NCI-H2227 (cell line): ENCODE data around the gene TTL.
"Not testable (repeated sequence)": the region's sequence is repeated elsewhere in the genome, so short reads cannot be mapped to it uniquely, and the experiment has no call there.

Source experiments
- DNase-seq: peaks from one replicate; lab custom pipeline; 2025; ENCODE audit not compliant: unreplicated experiment; lab: John Stamatoyannopoulos, UW

Gene TTL

GRCh38 chr2:112519506-112519905, 37.5 kb downstream of the TTL start:
- no peak for DNase-seq

- no peak for DNase-seq
These were observed 38.4 kb downstream of the TTL start for GRCh38 chr2:112520234-112520783.

DNA sequence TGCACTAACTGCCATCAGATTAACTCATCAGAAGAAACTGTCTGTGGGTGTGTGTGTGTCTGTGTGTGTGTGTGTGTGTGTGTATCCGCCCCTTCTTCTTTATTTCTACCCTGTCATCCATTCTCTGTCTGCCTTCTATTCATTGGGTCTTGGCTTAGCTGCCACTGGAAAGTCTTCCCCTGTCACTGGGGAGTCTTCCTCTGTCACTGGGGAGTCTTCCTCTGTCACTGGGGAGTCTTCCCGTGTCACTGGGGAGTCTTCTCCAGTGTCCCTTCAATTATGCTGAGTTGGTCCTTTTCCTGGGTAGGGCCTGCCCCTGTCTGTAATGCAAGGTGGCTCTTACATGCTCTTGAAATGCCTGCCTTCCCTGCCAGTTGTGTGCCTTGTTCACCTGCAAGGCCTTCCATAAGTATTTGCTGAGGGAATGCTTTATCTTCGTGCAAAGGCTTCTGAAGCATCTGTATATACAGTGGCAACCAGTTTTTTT, 41.4 kb downstream of the TTL start:
- DNase-seq: no peak

DNA sequence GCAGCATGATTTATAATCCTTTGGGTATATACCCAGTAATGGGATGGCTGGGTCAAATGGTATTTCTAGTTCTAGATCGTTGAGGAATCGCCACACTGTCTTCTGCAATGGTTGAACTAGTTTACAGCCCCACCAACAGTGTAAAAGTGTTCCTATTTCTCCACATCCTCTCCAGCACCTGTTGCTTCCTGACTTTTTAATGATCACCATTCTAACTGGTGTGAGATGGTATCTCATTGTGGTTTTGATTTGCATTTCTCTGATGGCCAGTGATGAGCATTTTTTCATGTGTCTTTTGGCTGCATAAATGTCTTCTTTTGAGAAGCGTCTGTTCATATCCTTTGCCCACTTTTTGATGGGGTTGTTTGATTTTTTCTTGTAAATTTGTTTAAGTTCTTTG, 42.3 kb downstream of the TTL start:
- DNase-seq: not testable (repeated sequence)

- no peak for DNase-seq
These were observed 46.6 kb downstream of the TTL start for GRCh38 chr2:112528541-112528940.

DNA sequence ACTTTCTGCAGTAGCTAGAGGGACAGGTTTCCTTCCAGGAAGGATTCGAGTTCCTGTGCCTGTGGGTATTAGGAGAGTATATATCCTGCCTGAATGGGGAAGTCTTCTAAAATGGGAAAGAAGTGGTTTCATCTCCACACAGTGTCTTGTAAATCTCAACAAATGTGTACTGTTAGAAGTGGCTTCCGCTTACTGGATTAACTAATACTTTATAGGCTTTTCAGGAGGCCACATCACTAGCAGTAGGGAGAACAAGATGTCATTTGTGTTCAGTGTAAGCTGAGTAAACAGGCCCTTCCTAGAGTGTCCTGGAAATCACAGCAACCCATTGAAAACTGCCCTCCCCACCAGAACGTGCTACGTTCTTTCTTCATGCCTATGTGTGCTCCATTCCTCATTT, 47.8 kb downstream of the TTL start:
- no peak for DNase-seq

DNA sequence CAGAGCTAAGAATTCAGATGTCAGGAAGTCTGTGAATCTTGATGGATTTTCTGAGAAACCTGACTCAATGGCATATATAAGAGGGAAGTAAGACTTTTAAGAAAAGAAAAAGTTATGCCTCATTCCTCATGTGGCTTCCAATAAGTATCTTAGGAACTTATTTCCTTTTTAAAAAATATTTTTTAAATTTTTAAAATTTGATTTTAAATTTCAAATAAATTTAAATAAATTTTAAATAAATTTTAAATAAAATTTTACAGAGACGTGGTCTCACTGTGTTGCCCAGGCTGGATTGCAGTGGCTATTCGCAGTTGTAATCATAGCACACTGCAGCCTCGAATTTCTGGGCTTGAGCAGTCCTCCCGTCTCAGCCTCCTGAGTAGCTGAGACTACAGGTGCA, 48.8 kb downstream of the TTL start:
- DNase-seq: no peak

- no peak for DNase-seq
These were observed 52.9 kb downstream of the TTL start for GRCh38 chr2:112534826-112535225.

DNA sequence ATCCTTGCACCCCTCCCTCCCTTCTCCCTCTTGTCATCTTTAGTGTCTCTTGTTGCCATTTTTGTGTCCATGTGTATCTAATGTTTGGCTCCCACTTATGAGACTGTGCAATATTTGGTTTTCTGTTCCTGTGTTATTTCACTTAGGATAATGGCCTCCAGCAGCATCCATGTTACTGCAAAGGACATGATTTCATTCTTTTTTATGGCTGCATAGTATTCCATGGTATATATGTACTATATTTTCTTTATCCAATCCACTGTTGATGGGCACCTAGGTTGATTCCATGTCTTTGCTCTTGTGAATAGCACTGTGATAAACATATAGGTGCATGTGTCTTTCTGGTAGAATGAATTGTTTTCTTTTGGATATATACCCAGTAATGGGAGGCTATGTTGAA, 54.7 kb downstream of the TTL start:
- DNase-seq: not testable (repeated sequence)

DNA sequence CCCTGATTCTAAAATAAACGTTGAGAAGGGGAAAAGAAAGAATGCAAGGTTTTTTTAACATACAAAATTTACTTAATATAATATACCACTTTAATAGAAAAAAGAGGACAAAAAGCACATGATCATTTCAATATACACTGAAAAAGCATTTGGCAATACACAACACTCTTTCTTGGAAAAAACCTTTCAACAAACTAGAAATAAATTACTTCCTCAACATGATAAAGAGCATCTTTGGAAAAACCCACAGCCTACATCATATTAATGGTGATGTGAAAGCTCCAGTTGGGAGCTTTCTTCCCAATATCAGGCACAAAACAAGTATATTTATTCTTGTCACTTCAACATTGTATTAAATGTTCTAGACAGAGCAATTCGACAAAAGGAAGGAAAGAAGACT, 57.4 kb downstream of the TTL start:
- no peak for DNase-seq

DNA sequence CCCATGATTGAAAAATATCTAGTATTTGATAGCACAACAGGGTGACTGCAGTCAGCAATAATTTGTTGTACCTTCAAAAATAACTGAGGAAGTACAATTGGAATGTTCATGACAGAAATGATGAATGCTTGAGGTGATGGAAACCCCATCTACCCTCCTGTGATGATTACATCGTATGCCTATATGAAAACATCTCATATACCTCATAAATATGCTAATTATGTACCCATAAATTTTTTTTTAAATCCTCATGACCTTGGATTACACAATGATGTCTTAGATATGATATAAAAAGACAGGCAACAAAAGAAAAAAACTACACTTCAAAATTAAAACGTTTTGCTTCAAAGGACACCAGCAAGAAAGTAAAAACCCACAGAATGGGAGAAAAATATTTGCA, 59.0 kb downstream of the TTL start:
- no peak for DNase-seq

- peak; percentile 88 for DNase-seq
These were observed 59.6 kb downstream of the TTL start for GRCh38 chr2:112541315-112542122.

DNA sequence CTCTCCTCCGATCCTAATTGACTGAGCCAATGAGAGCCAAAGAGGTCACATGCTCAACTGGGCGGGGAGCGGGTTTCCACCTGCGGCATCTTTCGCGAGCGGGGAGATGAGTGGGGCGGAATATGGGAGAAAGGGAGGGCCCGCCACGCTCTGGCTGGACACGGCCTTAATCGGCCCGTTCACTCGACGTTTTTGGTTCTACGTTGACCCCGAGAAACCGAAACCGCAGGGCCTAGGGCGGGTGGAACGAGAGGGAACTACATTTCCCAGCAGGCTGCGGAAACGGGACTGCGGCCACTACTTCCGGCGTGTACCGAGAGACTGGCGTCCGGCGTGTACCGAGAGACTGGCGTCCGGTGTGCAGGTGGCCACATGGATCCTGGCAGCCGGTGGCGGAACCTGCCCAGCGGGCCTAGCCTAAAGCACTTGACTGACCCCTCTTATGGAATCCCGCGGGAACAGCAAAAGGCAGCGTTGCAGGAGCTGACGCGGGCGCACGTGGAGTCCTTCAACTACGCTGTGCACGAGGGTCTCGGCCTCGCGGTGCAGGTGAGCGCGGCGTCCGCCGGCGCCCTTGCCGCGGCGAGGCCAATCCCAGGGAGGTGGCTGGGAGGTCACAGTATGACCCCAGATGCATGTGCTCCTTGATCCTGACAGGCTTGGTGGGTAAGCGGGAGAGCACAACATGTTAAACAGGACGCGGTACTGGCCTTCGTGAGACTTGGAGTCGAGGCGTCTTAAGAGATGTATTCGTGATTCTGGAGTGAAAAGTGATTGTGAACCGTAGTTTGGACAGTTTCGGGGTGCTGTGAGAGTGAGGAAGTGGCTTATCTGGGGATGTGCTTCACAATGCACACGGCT, 60.4 kb downstream of the TTL start, which contains the start of gene POLR1B:
Gene POLR1B (plus strand): TSS at position 343 of the 861 bp plus-strand sequence. CDS start 30 bp downstream, at position 373.
- DNase-seq: peak; percentile 91

- peak; percentile 39 for DNase-seq
These were observed 61.2 kb downstream of the TTL start for GRCh38 chr2:112542984-112543661.

DNA sequence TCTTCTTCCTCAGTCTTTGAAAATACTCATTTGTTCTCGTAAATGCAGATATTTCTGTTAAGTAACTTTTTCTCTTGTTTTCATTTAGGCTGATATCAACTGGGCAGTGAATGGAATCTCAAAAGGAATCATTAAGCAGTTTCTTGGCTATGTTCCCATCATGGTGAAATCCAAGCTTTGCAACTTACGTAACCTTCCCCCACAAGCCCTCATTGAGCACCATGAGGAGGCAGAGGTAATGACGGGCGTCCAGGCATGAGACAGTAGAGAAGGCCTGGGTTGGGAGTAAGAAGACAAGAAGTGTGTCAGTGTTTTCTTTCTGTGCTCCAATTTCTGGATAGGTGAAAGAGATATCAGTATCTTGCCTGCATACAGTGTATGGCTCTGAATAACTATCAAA, 65.4 kb downstream of the TTL start:
- DNase-seq: no peak

- no peak for DNase-seq
These were observed 67.0 kb downstream of the TTL start for GRCh38 chr2:112548980-112549379.

DNA sequence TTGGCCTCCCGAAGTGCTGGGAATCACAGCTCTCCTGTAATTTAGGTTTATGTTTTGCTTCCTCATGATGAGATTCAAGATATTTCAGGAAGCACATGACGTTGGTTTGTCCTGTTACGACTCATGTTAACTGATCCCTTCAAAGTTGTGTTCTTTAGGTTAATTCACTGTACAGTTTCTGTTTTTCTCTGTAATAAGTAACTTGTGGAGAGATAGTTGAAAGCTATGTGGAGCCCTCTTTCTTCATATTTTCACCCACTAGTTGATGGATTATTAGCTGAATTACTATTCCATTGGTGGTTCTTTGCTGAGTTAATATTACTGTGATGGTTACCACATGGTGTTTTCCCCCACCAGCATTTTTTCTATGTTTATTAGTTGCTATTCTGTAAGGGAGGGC, 84.1 kb downstream of the TTL start:
- no peak for DNase-seq

DNA sequence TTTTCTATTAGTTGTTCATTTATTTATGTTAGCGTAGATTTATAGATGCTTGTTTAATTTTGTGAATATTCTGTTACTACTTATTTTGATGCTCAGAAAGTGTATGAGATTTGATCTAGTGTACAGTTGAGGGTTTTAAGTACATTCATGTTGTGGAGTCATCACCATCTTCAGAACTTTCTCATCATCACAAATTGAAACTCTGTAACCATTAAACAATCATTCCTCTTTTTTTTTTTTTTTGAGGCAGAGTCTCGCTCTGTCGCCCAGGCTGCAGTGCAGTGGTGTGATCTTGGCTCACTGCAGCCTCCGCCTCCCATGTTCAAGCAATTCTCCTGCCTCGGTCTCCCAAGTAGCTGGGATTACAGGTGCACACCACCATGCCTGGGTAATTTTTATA, 84.6 kb downstream of the TTL start:
- not testable (repeated sequence) for DNase-seq

DNA sequence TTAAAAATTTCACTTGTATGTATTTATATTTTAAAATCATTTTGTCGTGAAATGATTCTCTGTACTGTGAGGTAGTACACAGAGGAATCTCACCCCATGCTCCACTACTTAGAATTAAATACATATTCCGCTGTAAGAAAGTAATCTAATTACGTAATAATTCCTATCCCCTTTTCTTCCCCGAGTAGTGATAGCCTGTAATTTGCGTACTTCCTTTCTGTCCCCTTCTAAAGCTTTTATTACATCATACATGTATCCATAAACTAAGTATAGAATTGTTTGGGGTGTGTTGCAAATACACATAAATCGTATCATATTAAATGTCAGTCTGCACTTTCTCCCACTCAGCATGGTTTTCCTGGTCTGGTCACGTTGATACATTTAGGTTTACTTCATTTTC, 90.0 kb downstream of the TTL start:
- no peak for DNase-seq

DNA sequence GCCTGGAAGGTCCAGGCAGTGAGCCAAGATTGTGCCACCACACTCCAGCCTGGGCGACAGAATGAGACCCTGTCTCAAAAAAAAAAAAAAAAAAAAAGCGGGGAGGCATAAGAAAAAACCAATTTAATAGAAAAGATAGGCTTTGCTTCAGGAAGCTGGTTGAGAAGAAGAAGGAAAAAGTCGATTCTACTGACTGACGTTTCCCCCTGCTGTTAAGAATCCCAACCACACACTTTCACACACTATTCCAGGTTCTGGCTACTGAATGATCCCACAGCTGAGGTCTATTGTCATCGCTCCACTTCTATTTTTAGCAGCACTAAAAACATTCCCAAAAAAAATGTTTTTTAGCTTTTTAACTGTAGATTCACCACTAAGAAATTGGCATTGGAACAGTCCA, 95.8 kb downstream of the TTL start:
- no peak for DNase-seq

DNA sequence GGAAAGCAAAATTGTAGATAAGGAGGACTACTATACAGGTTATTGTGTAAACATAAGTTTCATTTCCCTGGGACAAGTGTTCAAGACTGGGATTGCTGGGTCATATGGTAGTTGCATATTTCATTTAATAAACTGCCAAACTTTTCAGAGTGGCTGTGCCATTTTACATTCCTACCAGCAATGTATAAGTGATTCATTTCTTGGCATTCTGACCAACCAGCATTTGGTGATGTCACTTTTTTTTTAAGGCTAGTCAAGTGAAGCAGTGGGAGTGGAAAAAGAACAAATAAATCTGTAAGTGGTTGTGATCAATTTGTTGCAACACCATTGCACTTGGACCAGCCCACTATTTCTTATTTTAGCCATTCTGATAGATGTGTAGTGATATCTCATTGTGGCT, 97.3 kb downstream of the TTL start:
- DNase-seq: no peak
